Naive thymus-derived CD8-positive, alpha-beta T cell (primary cell): Measurements from ENCODE around the gene SOHLH2. TPM values are rescaled to one million over a fixed set of nuclear protein-coding genes. Genes with fewer than 3 reads are reported as not detected.
A peak's percentile ranks its signal among the peaks of the same experiment; 100 is the strongest.

Experiments
- ATAC-seq, 2 donors: fragments of 150-1000 bp; cut with Tn5 transposase in 1 of 2; sonication (Bioruptor Pico), chemical (Tn5 transposase) in 1 of 2; 1 replicate in 1 of 2; 2 replicates in 1 of 2; pipeline ENCODE4 v1.10.0; 2021; ENCODE audit warnings: mild to moderate bottlenecking in 2 of 2, moderate library complexity in 2 of 2
- POLR2A ChIA-PET: fragments of 350-600 bp; sonication (Branson Sonifier 250); formaldehyde crosslinking; loops from one replicate; lab custom pipeline; 2021; ENCODE audit warnings: antibody characterized with exemption; lab: Charles Lee
- DNase-seq, 10 donors: peaks; one replicate each; pipeline versions ENCODE4 v3.0.0 to v3.0.0-alpha.2; 2020 to 2022
- H3K27ac Mint-ChIP-seq, 10 donors: one replicate each; pipeline ENCODE4 v1.8.0; 2020 to 2022; ENCODE audit warnings: mild to moderate bottlenecking in 10 of 10, mixed read lengths in 10 of 10, moderate library complexity in 4 of 10, inconsistent platforms in 1 of 10
- H3K27me3 Mint-ChIP-seq, 5 donors: one replicate each; pipeline ENCODE4 v1.8.0; 2021 to 2022; ENCODE audit warnings: mixed read lengths in 5 of 5
- H3K36me3 Mint-ChIP-seq, 3 donors: one replicate each; pipeline ENCODE4 v1.8.0; 2020 to 2022; ENCODE audit warnings: mixed read lengths in 3 of 3, mild to moderate bottlenecking in 2 of 3, inconsistent platforms in 1 of 3
- H3K4me1 Mint-ChIP-seq, 4 donors: one replicate each; pipeline ENCODE4 v1.8.0; 2021 to 2022; ENCODE audit warnings: mixed read lengths in 4 of 4
- H3K4me3 Mint-ChIP-seq, 10 donors: one replicate each; pipeline ENCODE4 v1.8.0; 2020 to 2022; ENCODE audit warnings: mild to moderate bottlenecking in 10 of 10, mixed read lengths in 10 of 10, moderate library complexity in 6 of 10, inconsistent platforms in 1 of 10
- H3K9me3 Mint-ChIP-seq, 9 donors: one replicate each; pipeline ENCODE4 v1.8.0; 2020 to 2022; ENCODE audit warnings: mixed read lengths in 9 of 9, mild to moderate bottlenecking in 3 of 9, inconsistent platforms in 1 of 9, moderate library complexity in 1 of 9
- polyA plus RNA-seq, 3 donors: library from polyadenylated mRNA; unstranded; fragments of 300-500 nt; fragmentation: Illumina TruSeq; gene quantifications; one replicate each; pipeline ENCODE4 v1.2.3, GENCODE V29; 2021
- total RNA-seq, 8 experiments: library from RNA in 2 of 8; stranded (reverse) in 2 of 8; gene quantifications; one replicate each; pipeline ENCODE4 v1.2.3 and lab custom pipeline; 2021 to 2026

SOHLH2 gene
- total RNA-seq = not detected
- polyA plus RNA-seq = not detected
- total RNA-seq (lab: John Stamatoyannopoulos, UW) = 0 reads per million in 6 experiments

GRCh38 chr13:36214163-36214921, at the start of gene SOHLH2:
Gene SOHLH2 (minus strand): TSS chr13:36214556. CDS start chr13:36214526, 30 bp downstream.
- no peak for DNase-seq
- POLR2A ChIA-PET = no interaction called here
- peaks cover 0 to 5% (median 0%) of the 10 kb centered on the region in 3 donors for H3K36me3 Mint-ChIP-seq
- no peak within 1 kb of the TSS for H3K4me3 Mint-ChIP-seq
- H3K27me3 Mint-ChIP-seq = peaks cover 0 to 23% (median 4%) of the 10 kb centered on the region in 5 donors
- peaks cover 0 to 13% (median 5%) of the 10 kb centered on the region in 9 donors for H3K9me3 Mint-ChIP-seq
- ATAC-seq = no peak
- peaks cover 0 to 2% (median 0%) of the 10 kb centered on the region in 4 donors for H3K4me1 Mint-ChIP-seq
- H3K27ac Mint-ChIP-seq = no peak within 1 kb of the TSS

DNA sequence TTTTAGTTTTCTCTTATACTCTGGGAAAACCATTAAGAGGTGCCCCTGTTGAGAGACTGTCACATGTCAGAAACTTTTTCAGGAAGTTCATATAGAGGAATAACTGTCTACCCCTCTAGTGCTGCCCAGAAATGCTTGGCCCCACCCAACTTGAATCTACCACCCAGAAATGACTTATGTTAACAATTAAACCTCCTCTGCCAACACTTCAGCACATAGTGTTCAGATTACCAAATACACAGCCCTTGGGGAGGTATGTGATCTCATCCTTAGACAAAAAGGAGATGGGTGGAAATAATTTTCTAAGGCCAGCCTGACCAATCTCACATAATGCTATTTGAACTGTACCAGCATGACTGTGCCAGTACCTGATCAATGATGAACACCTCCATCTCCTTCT, 47.6 kb upstream of the SOHLH2 start:
- ATAC-seq = no peak
- Mint-ChIP-seq H3K36me3 (no peaks in the 10 kb centered on the region), H3K27me3 (peaks cover under 1 to 8% (median 4%) of the 10 kb centered on the region in 5 donors), H3K9me3 (peaks cover 0 to 3% (median 0%) of the 10 kb centered on the region in 9 donors), H3K27ac (no peak overlapping the region), H3K4me1 (no peaks in the 10 kb centered on the region), H3K4me3 (no peak overlapping the region)
- POLR2A ChIA-PET = no interaction called here
- no peak for DNase-seq

GRCh38 chr13:36261011-36261410, 46.7 kb upstream of the SOHLH2 start:
- Mint-ChIP-seq H3K9me3 (peaks cover 0 to 3% (median 0%) of the 10 kb centered on the region in 9 donors), H3K27me3 (peaks cover 3 to 11% (median 5%) of the 10 kb centered on the region in 5 donors), H3K4me3 (no peak overlapping the region), H3K36me3 (no peaks in the 10 kb centered on the region), H3K27ac (no peak overlapping the region), H3K4me1 (no peaks in the 10 kb centered on the region)
- DNase-seq (no peak), ATAC-seq (no peak)
- POLR2A ChIA-PET = no interaction called here

DNA sequence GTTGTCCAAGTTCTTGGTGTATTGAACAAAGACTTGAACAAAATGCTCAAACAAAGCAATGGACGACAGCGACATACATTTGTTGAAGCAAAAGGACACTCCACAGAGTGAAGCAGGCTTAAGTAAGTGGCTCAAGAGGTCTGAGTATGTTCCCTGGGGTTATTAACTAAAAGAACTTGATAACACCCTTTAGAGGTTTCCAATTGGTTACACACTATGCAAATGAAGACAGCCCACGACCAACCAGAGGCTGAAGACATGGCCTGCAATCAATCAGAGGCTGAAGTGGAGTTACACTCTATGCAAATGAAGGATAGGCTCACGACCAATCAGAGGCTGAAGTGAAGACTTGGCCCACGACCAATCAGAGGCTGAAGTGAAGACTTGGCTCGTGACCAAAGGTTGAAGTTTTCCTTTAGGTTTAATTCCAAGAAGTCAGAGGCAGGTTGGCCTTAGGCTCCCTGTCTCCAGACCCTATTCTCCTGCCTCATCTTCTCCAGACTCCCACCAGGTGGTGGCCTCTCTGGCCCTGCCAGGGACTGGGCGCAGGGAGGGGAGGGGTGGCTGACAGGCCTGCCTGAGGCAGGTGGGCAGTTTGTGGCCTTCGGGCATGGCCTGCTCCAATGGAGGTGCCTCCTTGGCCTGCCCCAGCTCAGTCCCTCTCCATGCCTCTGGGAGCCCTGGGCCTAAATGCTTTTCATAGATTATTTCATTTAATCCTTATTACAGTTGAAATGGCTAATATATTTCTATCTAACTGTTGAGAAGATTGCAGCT, 45.2 kb upstream of the SOHLH2 start:
- Mint-ChIP-seq H3K27ac (no peak overlapping the region), H3K4me1 (no peaks in the 10 kb centered on the region), H3K4me3 (no peak overlapping the region), H3K36me3 (no peaks in the 10 kb centered on the region), H3K27me3 (peaks cover 5 to 17% (median 10%) of the 10 kb centered on the region in 5 donors), H3K9me3 (peaks cover 0 to 3% (median 0%) of the 10 kb centered on the region in 9 donors)
- DNase-seq (no peak), ATAC-seq (no peak)
- POLR2A ChIA-PET = no interaction called here

DNA sequence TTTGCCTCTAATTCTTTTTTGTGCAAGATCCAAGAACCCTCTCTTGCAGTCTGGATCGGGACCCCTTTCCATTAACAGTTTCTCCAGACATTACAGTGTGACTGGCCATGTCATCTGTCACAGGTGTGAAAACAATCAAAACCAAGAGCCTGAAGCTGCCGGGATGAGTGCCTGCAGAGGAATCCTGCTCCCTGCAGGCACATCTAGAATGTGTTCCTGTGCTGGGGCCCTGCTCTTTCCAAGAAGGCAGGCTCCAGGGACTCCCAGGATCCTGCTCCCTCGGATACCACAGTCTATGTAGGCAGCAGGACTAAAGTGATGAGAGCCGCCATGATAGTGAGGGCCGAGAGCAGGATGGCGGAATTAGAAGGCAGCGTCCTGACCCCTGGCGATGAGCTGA, 44.5 kb upstream of the SOHLH2 start:
- H3K4me3 Mint-ChIP-seq = no peak overlapping the region
- DNase-seq (no peak), ATAC-seq (no peak)
- H3K4me1 Mint-ChIP-seq = no peaks in the 10 kb centered on the region
- peaks cover 0 to 3% (median 0%) of the 10 kb centered on the region in 9 donors for H3K9me3 Mint-ChIP-seq
- no peak overlapping the region for H3K27ac Mint-ChIP-seq
- peaks cover 4 to 17% (median 10%) of the 10 kb centered on the region in 5 donors for H3K27me3 Mint-ChIP-seq
- no peaks in the 10 kb centered on the region for H3K36me3 Mint-ChIP-seq
- POLR2A ChIA-PET = no interaction called here

- Mint-ChIP-seq H3K4me1 (no peaks in the 10 kb centered on the region), H3K36me3 (no peaks in the 10 kb centered on the region), H3K9me3 (peaks cover 0 to 10% (median 0%) of the 10 kb centered on the region in 9 donors), H3K27me3 (peaks cover 4 to 29% (median 6%) of the 10 kb centered on the region in 5 donors), H3K27ac (no peak overlapping the region), H3K4me3 (no peak overlapping the region)
- POLR2A ChIA-PET = no interaction called here
- no peak for DNase-seq
- no peak for ATAC-seq
Measured at GRCh38 chr13:36251526-36251925, 37.2 kb upstream of the SOHLH2 start.

DNA sequence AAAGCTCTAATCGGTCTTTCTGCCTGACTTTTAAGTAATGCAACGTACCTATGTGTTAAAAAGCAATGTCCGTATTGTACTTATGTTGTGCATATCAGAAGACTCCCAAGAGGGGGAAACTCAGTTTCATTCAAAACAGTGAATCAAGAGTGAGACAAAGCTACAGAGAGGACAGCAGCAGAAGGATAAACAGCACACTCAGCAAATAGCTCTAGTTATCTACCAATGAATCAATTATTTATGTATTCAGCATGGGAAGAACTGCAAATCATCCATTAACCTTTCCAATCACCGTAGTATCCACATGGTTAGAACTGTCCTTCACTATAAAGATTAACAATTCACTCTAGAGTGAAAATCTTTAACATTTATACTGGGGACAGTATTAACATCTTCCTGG, 36.7 kb upstream of the SOHLH2 start:
- H3K4me3 Mint-ChIP-seq = no peak overlapping the region
- no peak overlapping the region for H3K27ac Mint-ChIP-seq
- ATAC-seq (no peak), DNase-seq (no peak)
- no peaks in the 10 kb centered on the region for H3K4me1 Mint-ChIP-seq
- peaks cover 0 to 10% (median 2%) of the 10 kb centered on the region in 9 donors for H3K9me3 Mint-ChIP-seq
- POLR2A ChIA-PET = no interaction called here
- H3K27me3 Mint-ChIP-seq = peaks cover 4 to 24% (median 5%) of the 10 kb centered on the region in 5 donors
- H3K36me3 Mint-ChIP-seq = no peaks in the 10 kb centered on the region

DNA sequence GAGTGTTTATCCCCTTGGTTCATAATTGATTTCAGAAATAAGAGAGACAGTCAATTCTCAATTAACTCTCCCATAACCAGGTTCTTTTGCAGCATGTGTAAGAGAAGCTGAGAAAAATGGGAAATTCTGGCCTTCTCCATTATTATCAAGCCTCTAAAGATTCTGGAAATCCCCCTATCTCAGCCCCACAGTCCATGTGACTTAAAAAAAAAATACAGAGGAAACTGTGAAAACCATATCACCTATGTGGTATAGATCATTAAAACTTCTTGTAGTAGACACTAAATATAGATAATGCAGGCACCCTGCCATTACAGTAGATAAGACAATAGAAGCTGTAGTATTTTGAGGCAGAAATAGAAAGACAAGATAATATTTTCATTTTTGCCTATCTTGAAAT, 34.3 kb upstream of the SOHLH2 start:
- DNase-seq = no peak
- ATAC-seq = no peak
- no peaks in the 10 kb centered on the region for H3K36me3 Mint-ChIP-seq
- no peaks in the 10 kb centered on the region for H3K4me1 Mint-ChIP-seq
- no peak overlapping the region for H3K4me3 Mint-ChIP-seq
- no peak overlapping the region for H3K27ac Mint-ChIP-seq
- H3K9me3 Mint-ChIP-seq = peaks cover 0 to 10% (median 2%) of the 10 kb centered on the region in 9 donors
- H3K27me3 Mint-ChIP-seq = peaks cover 0 to 19% (median 1%) of the 10 kb centered on the region in 5 donors
- POLR2A ChIA-PET = no interaction called here

DNA sequence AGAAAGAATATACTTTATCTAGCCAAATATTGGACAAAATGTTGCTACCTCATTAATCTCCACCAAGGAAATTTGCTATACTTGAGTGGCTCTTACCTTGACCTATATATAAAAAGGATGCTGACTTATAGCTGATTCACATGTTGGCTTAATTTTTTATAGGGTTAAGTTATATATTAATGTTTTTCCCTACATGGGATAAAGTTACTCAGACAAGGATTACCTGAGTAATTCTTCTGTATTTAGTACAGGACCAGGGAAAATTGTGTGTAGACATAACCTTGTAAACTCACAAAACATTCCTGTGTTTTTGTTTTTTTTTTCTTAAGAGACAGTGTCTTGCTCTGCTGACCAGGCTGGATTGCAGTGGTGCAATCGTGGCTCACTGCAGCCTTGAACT, 30.6 kb upstream of the SOHLH2 start:
- Mint-ChIP-seq H3K27ac (peak overlapping the region in 1 of 10 donors; percentile 54), H3K4me1 (no peaks in the 10 kb centered on the region), H3K27me3 (peaks cover 0 to 13% (median 1%) of the 10 kb centered on the region in 5 donors), H3K9me3 (peaks cover 0 to 10% (median 2%) of the 10 kb centered on the region in 9 donors), H3K4me3 (no peak overlapping the region), H3K36me3 (no peaks in the 10 kb centered on the region)
- POLR2A ChIA-PET = no interaction called here
- ATAC-seq (no peak), DNase-seq (no peak)

DNA sequence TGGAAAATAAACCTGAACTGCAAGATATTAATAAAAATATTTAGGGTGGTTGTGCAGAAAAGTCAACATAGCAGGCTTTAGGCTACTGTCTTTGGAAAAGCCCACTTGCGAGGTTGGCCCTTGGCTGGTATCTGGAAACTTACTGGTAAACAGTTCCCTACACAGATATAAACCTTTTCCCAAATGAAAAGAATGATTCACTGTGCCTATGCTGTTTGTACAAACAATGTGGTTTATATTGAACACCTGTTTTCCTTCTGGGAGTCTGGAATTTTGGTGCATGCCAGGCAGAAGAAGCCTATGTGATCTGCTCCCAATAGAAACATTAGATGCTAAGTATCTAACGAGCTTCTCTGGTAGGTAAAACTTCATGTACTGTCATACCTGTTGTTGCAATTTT, 29.7 kb upstream of the SOHLH2 start:
- Mint-ChIP-seq H3K27me3 (peaks cover 0 to 4% (median 1%) of the 10 kb centered on the region in 5 donors), H3K4me1 (no peaks in the 10 kb centered on the region), H3K36me3 (no peaks in the 10 kb centered on the region), H3K4me3 (no peak overlapping the region), H3K9me3 (peaks cover 0 to 10% (median 2%) of the 10 kb centered on the region in 9 donors), H3K27ac (no peak overlapping the region)
- DNase-seq (no peak), ATAC-seq (no peak)
- POLR2A ChIA-PET = no interaction called here

DNA sequence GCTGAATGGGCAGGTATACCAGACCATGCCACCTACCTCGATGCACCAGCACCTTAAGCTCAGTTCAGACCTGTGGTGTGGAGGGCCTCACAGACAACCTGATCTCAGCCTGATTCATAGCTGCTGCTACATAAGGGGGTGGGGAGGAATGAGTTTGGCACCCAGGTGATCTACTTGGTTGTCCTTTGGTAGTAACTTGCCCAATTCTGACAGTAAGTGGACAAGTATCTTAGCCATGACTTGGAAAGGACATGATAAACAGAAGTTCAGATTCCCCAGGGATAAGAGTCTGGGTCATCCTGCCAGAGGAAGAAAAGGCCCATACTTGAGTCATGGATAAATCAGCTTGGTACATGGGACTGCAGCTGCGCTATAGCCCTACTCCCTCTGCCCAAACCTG, 28.4 kb upstream of the SOHLH2 start:
- H3K4me1 Mint-ChIP-seq = no peaks in the 10 kb centered on the region
- POLR2A ChIA-PET = no interaction called here
- DNase-seq = no peak

GRCh38 chr13:36231236-36231635, 16.9 kb upstream of the SOHLH2 start:
- no peak for ATAC-seq
- Mint-ChIP-seq H3K9me3 (peaks cover 0 to 23% (median 10%) of the 10 kb centered on the region in 9 donors), H3K36me3 (peaks cover 0 to 10% (median 0%) of the 10 kb centered on the region in 3 donors), H3K27ac (no peak overlapping the region), H3K27me3 (peaks cover 0 to 1% (median 0%) of the 10 kb centered on the region in 5 donors), H3K4me3 (no peak overlapping the region), H3K4me1 (no peaks in the 10 kb centered on the region)
- DNase-seq = no peak
- POLR2A ChIA-PET = no interaction called here

More for the DNA sequence above, 28.4 kb upstream of the SOHLH2 start:
- Mint-ChIP-seq H3K36me3 (no peaks in the 10 kb centered on the region), H3K4me3 (no peak overlapping the region), H3K27me3 (peaks cover 0 to 3% (median 0%) of the 10 kb centered on the region in 5 donors), H3K27ac (no peak overlapping the region), H3K9me3 (peaks cover 0 to 10% (median 2%) of the 10 kb centered on the region in 9 donors)
- ATAC-seq = no peak

- no peak overlapping the region for H3K27ac Mint-ChIP-seq
- H3K36me3 Mint-ChIP-seq = peaks cover 0 to 3% (median 0%) of the 10 kb centered on the region in 3 donors
- H3K4me3 Mint-ChIP-seq = no peak overlapping the region
- DNase-seq (no peak), ATAC-seq (no peak)
- peaks cover 0 to 1% (median 0%) of the 10 kb centered on the region in 5 donors for H3K27me3 Mint-ChIP-seq
- POLR2A ChIA-PET = no interaction called here
- H3K9me3 Mint-ChIP-seq = peaks cover 9 to 18% (median 11%) of the 10 kb centered on the region in 9 donors
- no peaks in the 10 kb centered on the region for H3K4me1 Mint-ChIP-seq
Measured at GRCh38 chr13:36224730-36225129, 10.4 kb upstream of the SOHLH2 start.
